ENCODE results near the gene WSCD1. TPM values are rescaled to one million over a fixed set of nuclear protein-coding genes. Genes with fewer than 3 reads are reported as not detected.

Gene WSCD1
- total RNA-seq, 4 donors from 2014 or later = 2.1 to 9.5 (median 7.0) TPM

DNA sequence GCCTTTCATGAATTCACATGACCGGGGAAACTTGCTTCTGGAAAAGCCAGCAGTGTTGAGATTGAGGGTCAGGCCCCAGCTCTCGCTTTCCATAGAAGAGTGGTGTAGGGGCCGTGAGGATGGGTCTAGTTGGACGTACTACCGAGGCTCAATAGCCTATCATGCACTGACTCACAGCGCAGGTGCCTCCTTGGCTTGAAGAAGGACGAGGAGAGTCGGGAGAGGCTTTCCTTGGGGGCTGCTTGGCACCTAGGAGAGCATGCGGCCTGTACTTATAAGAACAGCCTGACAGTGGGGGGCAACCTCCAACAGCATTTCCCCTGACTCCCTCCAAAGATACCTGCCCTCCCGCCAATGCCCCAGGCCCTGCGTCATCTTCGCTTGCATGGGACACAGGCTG lies 37.6 kb downstream of the WSCD1 start:
- H3K27me3 ChIP-seq = no peaks in the 10 kb centered on the region
- 89 to 93% methylated on average over 12 of the region's 12 CpGs for WGBS, 2 donors
- no peak overlapping the region for H3K27ac ChIP-seq
- no peak for TF ChIP-seq POLR2A (IDR thresholded peaks at IDR 0.05)
- TF ChIP-seq, protein P1, sequence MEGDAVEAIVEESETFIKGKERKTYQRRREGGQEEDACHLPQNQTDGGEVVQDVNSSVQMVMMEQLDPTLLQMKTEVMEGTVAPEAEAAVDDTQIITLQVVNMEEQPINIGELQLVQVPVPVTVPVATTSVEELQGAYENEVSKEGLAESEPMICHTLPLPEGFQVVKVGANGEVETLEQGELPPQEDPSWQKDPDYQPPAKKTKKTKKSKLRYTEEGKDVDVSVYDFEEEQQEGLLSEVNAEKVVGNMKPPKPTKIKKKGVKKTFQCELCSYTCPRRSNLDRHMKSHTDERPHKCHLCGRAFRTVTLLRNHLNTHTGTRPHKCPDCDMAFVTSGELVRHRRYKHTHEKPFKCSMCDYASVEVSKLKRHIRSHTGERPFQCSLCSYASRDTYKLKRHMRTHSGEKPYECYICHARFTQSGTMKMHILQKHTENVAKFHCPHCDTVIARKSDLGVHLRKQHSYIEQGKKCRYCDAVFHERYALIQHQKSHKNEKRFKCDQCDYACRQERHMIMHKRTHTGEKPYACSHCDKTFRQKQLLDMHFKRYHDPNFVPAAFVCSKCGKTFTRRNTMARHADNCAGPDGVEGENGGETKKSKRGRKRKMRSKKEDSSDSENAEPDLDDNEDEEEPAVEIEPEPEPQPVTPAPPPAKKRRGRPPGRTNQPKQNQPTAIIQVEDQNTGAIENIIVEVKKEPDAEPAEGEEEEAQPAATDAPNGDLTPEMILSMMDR (IDR thresholded peaks at IDR 0.05) = no peak
- no peaks in the 10 kb centered on the region for H3K36me3 ChIP-seq
- H3K4me3 ChIP-seq (replicated peaks in 1 of 3) = no peak overlapping the region
- no peaks in the 10 kb centered on the region for H3K9me3 ChIP-seq
- intact Hi-C loops (cut with DNase I) = no loop called here
- H3K4me1 ChIP-seq = no peaks in the 10 kb centered on the region
- DNase-seq = no peak

DNA sequence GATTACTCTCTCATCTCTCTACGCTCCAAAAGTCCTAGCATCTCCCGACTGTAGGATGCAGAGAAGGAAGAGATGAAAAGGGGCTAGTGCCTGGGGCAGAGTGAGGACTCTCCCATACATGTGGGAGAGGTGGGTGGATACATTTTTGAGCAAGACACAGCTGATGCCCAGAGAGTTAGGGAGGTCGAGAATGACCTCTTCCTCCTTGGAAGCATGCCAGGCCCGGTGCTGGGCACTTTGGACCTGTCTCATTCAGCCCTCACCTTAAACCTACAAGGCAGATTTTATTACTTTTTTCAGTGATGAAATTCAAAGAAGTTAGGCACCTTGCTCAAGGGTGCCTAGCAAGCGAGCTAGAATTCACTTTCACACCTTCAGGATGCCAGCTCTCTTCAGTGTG lies 38.2 kb downstream of the WSCD1 start:
- DNase-seq = no peak
- intact Hi-C loops (cut with DNase I) = no loop called here
- H3K27ac ChIP-seq = no peak overlapping the region
- TF ChIP-seq POLR2A (IDR thresholded peaks at IDR 0.05) = no peak
- H3K4me1 ChIP-seq = no peaks in the 10 kb centered on the region
- no peaks in the 10 kb centered on the region for H3K9me3 ChIP-seq
- H3K4me3 ChIP-seq (replicated peaks in 1 of 3) = no peak overlapping the region
- H3K27me3 ChIP-seq = no peaks in the 10 kb centered on the region
- WGBS, 2 donors = 73 to 76% methylated on average over 5 of the region's 5 CpGs
- no peaks in the 10 kb centered on the region for H3K36me3 ChIP-seq

DNA sequence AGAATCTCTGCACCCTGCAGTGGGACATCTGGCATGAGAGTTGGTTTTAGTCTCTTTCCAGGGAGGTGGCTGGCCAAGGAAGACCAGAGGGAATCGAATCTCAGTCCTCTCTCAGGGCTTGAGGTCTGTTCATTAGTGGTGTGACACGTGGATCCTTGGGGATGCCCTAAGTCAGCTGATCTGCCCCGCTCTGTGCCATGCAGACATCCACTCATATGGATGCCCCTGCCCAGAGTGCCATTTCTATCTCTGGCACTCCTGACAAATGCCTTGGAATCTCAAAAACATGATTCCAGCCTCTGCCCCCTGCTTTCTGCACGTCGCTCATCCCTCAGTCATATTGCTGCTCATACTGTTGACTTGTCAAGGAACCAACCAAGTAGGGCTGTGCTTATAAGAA lies 38.8 kb downstream of the WSCD1 start:
- intact Hi-C loops (cut with DNase I) = no loop called here
- no peaks in the 10 kb centered on the region for H3K4me1 ChIP-seq
- 90 to 96% methylated on average over 5 of the region's 5 CpGs for WGBS, 2 donors

DNA sequence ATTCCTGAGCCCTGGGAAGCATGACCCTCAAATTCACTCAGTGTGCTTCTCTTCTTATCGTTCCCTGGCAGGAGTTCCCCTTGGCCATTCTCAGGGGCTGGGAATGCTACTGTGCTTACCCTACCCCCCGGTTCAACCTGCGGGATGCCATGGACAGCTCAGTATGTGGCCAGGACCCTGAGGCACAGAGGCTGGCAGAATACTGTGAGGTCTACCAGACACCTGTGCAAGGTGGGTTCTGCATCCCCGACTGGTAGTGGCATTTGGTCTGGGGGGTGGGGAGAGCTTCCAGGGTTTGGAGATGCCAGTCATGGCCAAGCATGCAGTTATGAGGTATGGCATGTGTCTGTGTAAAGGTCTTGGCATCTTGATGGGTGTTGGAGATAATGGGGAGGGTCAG lies 39.4 kb downstream of the WSCD1 start:
- H3K36me3 ChIP-seq = no peaks in the 10 kb centered on the region
- no peak for DNase-seq
- H3K9me3 ChIP-seq = no peaks in the 10 kb centered on the region
- WGBS, 2 donors = 95% methylated on average over 4 of the region's 4 CpGs
- TF ChIP-seq, protein P1 (IDR thresholded peaks at IDR 0.05) = no peak
- no peak for TF ChIP-seq POLR2A (IDR thresholded peaks at IDR 0.05)
- intact Hi-C loops (cut with DNase I) = no loop called here
- no peaks in the 10 kb centered on the region for H3K4me1 ChIP-seq
- H3K27ac ChIP-seq = no peak overlapping the region
- H3K4me3 ChIP-seq (replicated peaks in 1 of 3) = no peak overlapping the region
- H3K27me3 ChIP-seq = no peaks in the 10 kb centered on the region

More for the DNA sequence above, 38.8 kb downstream of the WSCD1 start:
- H3K27me3 ChIP-seq = no peaks in the 10 kb centered on the region
- TF ChIP-seq, protein P1 (IDR thresholded peaks at IDR 0.05) = no peak
- no peak for TF ChIP-seq POLR2A (IDR thresholded peaks at IDR 0.05)
- H3K27ac ChIP-seq = no peak overlapping the region
- no peak overlapping the region for H3K4me3 ChIP-seq (replicated peaks in 1 of 3)
- H3K9me3 ChIP-seq = no peaks in the 10 kb centered on the region
- H3K36me3 ChIP-seq = no peaks in the 10 kb centered on the region
- no peak for DNase-seq

DNA sequence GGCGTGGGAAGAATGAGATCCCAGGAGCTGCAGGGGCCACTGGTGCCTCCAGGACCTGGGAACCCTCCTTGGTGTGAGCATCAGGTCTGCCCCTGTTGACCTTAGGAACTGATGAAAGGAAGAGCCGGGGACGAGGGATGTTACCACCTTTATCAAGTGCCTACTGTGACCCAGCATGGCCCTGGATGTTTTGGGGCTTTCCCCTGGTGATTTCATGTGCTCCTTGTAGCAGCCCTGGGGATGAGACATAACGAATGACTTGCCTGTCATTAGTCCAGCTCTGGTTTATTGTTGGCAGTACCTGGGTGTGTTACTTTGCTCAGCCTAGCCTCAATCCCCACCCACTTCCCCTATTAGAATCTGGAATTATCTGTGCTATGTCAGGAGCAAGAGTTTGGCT lies 39.9 kb downstream of the WSCD1 start:
- 87 to 89% methylated on average over 4 of the region's 4 CpGs for WGBS, 2 donors
- H3K27me3 ChIP-seq = no peaks in the 10 kb centered on the region
- no peaks in the 10 kb centered on the region for H3K4me1 ChIP-seq
- intact Hi-C loops (cut with DNase I) = no loop called here
- no peak overlapping the region for H3K27ac ChIP-seq
- no peaks in the 10 kb centered on the region for H3K9me3 ChIP-seq
- no peak for DNase-seq
- no peak overlapping the region for H3K4me3 ChIP-seq (replicated peaks in 1 of 3)
- no peaks in the 10 kb centered on the region for H3K36me3 ChIP-seq
- TF ChIP-seq POLR2A (IDR thresholded peaks at IDR 0.05) = no peak
- TF ChIP-seq, protein P1 (IDR thresholded peaks at IDR 0.05) = no peak

DNA sequence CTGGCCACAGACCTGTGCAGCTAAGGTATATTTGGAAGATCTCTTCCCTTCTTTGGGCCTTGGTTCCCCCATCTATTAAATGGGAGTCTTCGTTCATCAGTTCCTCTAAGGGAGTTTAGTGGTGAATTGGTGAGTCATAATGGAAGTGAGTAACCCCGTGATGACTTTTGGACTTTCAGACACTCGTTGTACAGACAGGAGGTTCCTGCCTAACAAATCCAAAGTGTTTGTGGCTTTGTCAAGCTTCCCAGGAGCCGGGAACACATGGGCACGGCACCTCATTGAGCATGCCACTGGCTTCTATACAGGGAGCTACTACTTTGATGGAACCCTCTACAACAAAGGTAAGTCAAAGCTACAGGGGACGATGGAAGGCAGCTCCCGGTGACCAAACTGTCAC lies 40.4 kb downstream of the WSCD1 start:
- 87 to 89% methylated on average over 7 of the region's 7 CpGs for WGBS, 2 donors
- Histone ChIP-seq H3K9me3 (no peaks in the 10 kb centered on the region), H3K36me3 (no peaks in the 10 kb centered on the region), H3K27ac (no peak overlapping the region), H3K4me3 (replicated peaks in 1 of 3) (no peak overlapping the region), H3K27me3 (no peaks in the 10 kb centered on the region), H3K4me1 (no peaks in the 10 kb centered on the region)
- intact Hi-C loops (cut with DNase I) = no loop called here
- DNase-seq = no peak
- no peak for TF ChIP-seq POLR2A (IDR thresholded peaks at IDR 0.05)
- TF ChIP-seq, protein P1 (IDR thresholded peaks at IDR 0.05) = no peak
